ENCODE results near the gene CLDN17.

Gene CLDN17

GRCh38 chr21:30116479-30116878 is 50.1 kb downstream of the CLDN17 start:
- DNase-seq: no peak
